Measurements from ENCODE around the gene C12orf75.
"Not testable (repeated sequence)": the region's sequence is repeated elsewhere in the genome, so short reads cannot be mapped to it uniquely, and the experiment has no call there.

Gene C12orf75

DNA sequence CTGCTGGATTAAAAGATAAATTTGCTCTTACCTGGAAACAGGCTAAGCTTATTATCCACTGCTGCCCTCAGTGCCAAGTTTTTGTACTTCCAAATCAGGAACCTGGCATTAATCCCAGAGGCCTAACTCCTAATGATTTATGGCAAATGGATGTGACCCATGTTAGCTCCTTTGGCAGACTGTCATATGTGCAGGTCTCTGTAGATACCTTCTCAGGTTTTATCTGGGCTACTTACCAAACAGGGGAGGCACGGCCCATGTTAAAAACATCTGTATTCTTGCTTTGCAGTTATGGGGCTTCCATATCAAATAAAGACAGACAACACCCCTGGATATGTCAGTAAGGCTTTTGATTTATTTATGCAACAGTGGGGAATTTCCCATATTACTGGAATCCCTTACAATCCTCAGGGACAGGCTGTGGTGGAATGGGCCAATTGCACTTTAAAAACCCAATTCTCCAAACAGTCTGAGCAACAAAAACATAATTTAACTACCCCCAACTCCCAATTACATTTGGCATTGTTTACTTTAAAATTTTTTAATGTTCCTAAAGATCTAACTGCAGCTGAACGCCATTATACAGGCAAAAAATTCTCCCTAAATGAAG lies 19.9 kb upstream of the C12orf75 start:
- H3K9ac ChIP-seq (ENCODE audit: low read depth, low read length); H3K27me3 ChIP-seq (ENCODE audit: control insufficient read depth, insufficient read depth, low read length); H3K27ac ChIP-seq (ENCODE audit: low read depth, low read length); H3K36me3 ChIP-seq (ENCODE audit: control insufficient read depth, insufficient read depth, low read length); H3K4me3 ChIP-seq (ENCODE audit: low read depth, low read length); H3K4me1 ChIP-seq (ENCODE audit: control insufficient read depth, insufficient read depth, low read length): not testable (repeated sequence)
- H3K9me3 ChIP-seq (ENCODE audit: control insufficient read depth, insufficient read depth, low read length): peaks cover 24% of the 10 kb centered on the region

DNA sequence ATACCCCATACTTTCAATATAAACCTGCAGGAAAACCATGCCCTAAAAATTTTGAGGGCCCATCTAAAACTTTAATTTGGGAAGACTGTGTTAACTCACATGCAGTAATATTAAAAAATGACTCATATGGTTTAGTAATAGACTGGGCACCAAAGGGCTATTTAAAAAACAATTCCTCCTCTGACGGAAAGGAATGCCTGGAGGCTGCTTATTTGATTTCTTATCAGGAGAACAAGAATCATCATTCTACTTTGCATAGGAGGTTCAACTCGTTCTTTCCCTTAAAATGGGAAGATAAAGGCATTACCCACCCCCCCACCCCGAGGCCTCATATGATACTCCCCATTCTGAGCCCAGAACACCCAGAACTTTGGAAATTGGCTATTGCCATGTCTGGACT lies 18.6 kb upstream of the C12orf75 start:
- not testable (repeated sequence) for H3K4me3 ChIP-seq (ENCODE audit: low read depth, low read length); H3K36me3 ChIP-seq (ENCODE audit: control insufficient read depth, insufficient read depth, low read length); H3K4me1 ChIP-seq (ENCODE audit: control insufficient read depth, insufficient read depth, low read length); H3K9ac ChIP-seq (ENCODE audit: low read depth, low read length); H3K27ac ChIP-seq (ENCODE audit: low read depth, low read length); H3K27me3 ChIP-seq (ENCODE audit: control insufficient read depth, insufficient read depth, low read length)
- H3K9me3 ChIP-seq (ENCODE audit: control insufficient read depth, insufficient read depth, low read length): peaks cover 24% of the 10 kb centered on the region

DNA sequence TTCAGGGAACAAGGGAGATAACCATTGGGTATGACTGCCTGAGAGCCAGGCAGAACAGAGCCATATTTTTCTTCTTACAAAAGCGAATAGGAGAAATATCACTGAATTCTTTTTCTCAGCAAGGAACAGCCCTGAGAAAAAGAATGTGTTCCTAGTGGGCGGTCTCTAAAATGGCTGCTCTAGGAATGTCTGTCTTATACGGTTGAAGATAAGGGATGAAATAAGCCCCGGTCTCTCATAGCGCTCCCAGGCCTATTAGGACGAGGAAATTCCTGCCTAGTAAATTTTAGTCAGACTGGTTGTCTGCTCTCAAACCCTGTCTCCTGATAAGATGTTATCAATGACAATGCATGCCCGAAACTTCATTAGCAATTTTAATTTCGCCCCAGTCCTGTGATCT lies 16.7 kb upstream of the C12orf75 start:
- not testable (repeated sequence) for H3K36me3 ChIP-seq (ENCODE audit: control insufficient read depth, insufficient read depth, low read length); H3K27me3 ChIP-seq (ENCODE audit: control insufficient read depth, insufficient read depth, low read length); H3K27ac ChIP-seq (ENCODE audit: low read depth, low read length); H3K9ac ChIP-seq (ENCODE audit: low read depth, low read length); H3K4me1 ChIP-seq (ENCODE audit: control insufficient read depth, insufficient read depth, low read length); H3K4me3 ChIP-seq (ENCODE audit: low read depth, low read length)
- peaks cover 21% of the 10 kb centered on the region for H3K9me3 ChIP-seq (ENCODE audit: control insufficient read depth, insufficient read depth, low read length)

DNA sequence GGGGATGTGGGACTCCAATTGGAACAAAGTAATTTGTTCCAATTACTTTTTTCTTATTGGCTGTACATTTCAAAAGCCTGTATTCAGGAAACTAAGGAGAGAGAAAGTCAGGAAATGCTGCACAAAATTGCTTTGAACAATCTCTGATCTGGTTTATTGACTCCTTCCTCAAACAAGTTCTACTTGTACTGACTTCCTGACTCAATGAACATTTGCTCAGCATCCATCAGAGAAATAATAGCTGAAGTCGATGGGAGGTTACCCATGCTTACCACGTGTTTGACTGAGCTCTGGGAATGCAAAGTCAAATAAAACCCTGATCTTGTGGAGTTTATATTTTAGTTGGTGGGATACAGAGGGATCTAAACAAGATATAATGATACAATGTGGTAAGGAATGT lies 15.4 kb upstream of the C12orf75 start:
- Histone ChIP-seq H3K27me3 (ENCODE audit: control insufficient read depth, insufficient read depth, low read length) (no peaks in the 10 kb centered on the region), H3K36me3 (ENCODE audit: control insufficient read depth, insufficient read depth, low read length) (no peaks in the 10 kb centered on the region), H3K9ac (ENCODE audit: low read depth, low read length) (no peak overlapping the region), H3K4me1 (ENCODE audit: control insufficient read depth, insufficient read depth, low read length) (no peaks in the 10 kb centered on the region), H3K9me3 (ENCODE audit: control insufficient read depth, insufficient read depth, low read length) (peaks cover 16% of the 10 kb centered on the region), H3K27ac (ENCODE audit: low read depth, low read length) (no peak overlapping the region), H3K4me3 (ENCODE audit: low read depth, low read length) (no peak overlapping the region)

DNA sequence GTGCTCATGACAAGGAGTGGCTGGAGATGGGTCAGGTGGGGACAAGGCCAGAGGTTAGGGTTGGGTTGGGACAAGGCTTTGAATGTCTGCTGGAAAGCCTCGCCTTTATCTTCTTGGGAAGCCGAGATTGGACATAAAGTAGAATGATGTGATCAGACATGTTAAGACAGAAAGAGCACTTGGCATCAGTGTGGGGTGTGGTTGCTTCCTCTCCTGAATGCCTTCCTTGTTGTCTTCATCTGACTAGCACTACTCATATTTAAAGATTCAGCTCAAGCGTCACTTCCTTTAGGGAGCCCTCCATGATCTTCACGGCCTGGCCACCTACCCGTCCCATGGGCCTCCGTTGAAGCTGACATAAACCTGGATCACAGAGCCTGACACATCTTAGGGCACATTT lies 14.8 kb upstream of the C12orf75 start:
- Histone ChIP-seq H3K9me3 (ENCODE audit: control insufficient read depth, insufficient read depth, low read length) (peaks cover 16% of the 10 kb centered on the region), H3K36me3 (ENCODE audit: control insufficient read depth, insufficient read depth, low read length) (no peaks in the 10 kb centered on the region), H3K27me3 (ENCODE audit: control insufficient read depth, insufficient read depth, low read length) (no peaks in the 10 kb centered on the region), H3K4me3 (ENCODE audit: low read depth, low read length) (no peak overlapping the region), H3K9ac (ENCODE audit: low read depth, low read length) (no peak overlapping the region), H3K4me1 (ENCODE audit: control insufficient read depth, insufficient read depth, low read length) (no peaks in the 10 kb centered on the region), H3K27ac (ENCODE audit: low read depth, low read length) (no peak overlapping the region)

DNA sequence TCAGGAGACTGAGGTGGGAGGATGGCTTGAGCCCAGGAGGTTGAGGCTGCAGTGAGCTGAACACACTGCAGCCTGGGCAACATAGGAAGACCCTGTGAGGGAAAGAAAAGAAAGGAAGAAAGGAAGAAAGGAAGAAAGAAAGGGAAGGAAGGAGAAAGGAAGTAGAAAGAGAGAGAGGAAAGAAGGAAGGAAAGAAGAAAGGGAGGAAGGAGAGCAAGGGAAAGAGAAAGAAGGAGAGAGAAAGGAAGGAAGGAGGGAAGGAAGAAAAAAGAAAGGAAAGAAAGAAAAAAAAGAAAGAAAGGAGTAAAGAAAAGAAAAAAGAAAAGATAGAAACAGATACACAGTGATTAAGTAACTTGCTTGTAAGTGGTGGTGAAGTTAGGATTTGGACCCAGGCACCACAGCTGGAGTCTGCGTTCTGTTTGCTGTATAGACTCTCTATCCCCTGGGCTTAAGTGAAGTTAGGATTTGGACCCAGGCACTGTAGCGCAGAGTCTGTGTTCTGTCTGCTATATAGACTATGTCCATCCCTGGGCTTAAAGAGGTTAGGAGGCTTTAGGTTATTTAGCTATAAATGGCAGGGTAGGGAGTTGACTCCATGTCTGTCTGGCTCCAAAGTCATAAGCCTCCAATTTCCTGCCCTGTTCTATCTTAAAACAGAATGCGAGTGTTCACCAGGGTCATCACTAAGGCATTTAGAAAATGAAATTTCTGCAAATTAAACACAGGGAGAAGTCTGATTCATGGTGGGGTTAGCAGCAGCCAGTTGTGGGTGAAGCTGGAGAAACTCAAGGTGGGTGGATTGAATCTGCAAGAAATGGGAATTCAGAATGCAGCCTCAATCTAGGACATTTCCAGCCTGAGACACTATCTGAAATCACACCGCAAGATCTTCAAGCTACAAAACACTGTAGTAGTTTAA lies 13.3 kb upstream of the C12orf75 start:
- Histone ChIP-seq H3K27ac (ENCODE audit: low read depth, low read length) (peak overlapping the region; percentile 68), H3K4me1 (ENCODE audit: control insufficient read depth, insufficient read depth, low read length) (no peaks in the 10 kb centered on the region), H3K4me3 (ENCODE audit: low read depth, low read length) (no peak overlapping the region), H3K9me3 (ENCODE audit: control insufficient read depth, insufficient read depth, low read length) (peaks cover 16% of the 10 kb centered on the region), H3K27me3 (ENCODE audit: control insufficient read depth, insufficient read depth, low read length) (no peaks in the 10 kb centered on the region), H3K36me3 (ENCODE audit: control insufficient read depth, insufficient read depth, low read length) (no peaks in the 10 kb centered on the region), H3K9ac (ENCODE audit: low read depth, low read length) (no peak overlapping the region)

DNA sequence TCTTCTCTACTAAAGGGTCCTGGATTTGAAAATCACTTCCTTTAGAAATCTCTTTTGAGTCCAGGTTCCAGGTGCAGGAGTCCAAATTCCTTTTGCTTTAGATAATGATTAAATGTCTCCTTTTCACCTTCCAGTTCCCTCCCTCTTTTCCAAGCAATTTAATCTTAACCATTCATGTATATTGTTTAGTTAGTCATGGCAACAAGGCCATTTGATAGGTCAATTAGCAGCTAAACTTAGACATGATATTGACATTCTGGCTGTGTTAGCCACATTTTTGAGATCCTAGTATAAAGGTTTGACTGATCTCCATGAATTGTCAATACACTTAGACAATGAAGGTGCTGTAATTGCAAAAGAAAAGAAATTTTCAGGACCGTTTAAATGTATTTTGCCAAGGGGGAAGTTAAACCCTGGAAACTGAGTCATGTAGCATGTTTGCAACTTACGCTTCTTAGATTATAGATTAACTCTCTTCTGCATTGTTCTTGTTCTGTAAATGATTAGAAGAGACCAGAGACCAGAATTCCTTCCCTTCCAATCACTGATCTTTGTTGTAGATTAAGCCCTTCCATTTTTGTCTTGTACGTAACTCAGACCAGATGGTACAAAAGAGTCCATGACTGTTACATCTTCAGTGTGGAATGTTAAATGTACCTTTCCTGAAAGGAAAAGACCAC lies 12.4 kb upstream of the C12orf75 start:
- Histone ChIP-seq H3K9ac (ENCODE audit: low read depth, low read length) (no peak overlapping the region), H3K4me3 (ENCODE audit: low read depth, low read length) (no peak overlapping the region), H3K27me3 (ENCODE audit: control insufficient read depth, insufficient read depth, low read length) (no peaks in the 10 kb centered on the region), H3K36me3 (ENCODE audit: control insufficient read depth, insufficient read depth, low read length) (no peaks in the 10 kb centered on the region), H3K9me3 (ENCODE audit: control insufficient read depth, insufficient read depth, low read length) (peaks cover 16% of the 10 kb centered on the region), H3K27ac (ENCODE audit: low read depth, low read length) (peak overlapping the region; percentile 70), H3K4me1 (ENCODE audit: control insufficient read depth, insufficient read depth, low read length) (no peaks in the 10 kb centered on the region)

DNA sequence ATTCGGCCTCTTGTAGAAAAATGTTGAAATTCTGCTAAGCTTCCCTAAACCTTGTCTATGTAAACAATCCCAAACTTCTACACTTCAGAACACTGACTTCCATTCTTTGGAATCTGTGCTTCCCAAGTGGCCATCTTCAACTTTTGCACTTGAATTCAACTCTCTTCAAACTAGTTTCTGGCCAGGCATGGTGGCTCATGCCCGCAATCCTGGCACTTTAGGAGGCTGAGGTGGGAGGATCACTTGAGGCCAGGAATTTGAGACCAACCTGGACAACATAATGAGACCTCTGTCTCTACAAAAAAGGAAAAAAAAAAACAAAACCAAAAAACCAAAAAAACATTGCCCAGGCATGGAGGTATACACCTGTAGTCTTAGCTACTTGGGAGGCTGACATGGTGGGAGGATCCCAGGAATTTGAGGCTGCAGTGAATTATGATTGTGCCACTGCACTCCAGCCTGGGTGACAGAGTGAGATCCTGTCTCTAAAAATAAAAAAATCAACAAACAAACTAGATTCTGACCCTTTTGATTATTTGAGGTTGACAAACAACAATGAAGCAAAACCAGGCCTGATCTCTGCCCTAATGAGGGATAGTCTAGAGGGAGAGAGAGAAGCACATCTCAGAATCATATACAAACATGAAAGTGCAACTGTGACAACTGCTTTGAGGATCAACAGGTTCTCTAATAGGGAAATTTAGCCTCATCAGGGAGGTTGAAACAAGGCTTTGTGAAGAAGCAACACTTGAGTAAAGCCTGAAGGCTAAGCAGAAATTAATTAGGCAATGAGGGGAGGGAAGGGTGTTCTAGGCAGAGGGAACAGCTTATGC lies 11.6 kb upstream of the C12orf75 start:
- Histone ChIP-seq H3K4me3 (ENCODE audit: low read depth, low read length) (no peak overlapping the region), H3K9me3 (ENCODE audit: control insufficient read depth, insufficient read depth, low read length) (peaks cover 14% of the 10 kb centered on the region), H3K36me3 (ENCODE audit: control insufficient read depth, insufficient read depth, low read length) (no peaks in the 10 kb centered on the region), H3K4me1 (ENCODE audit: control insufficient read depth, insufficient read depth, low read length) (no peaks in the 10 kb centered on the region), H3K9ac (ENCODE audit: low read depth, low read length) (no peak overlapping the region), H3K27me3 (ENCODE audit: control insufficient read depth, insufficient read depth, low read length) (no peaks in the 10 kb centered on the region), H3K27ac (ENCODE audit: low read depth, low read length) (peak overlapping the region; percentile 68)

DNA sequence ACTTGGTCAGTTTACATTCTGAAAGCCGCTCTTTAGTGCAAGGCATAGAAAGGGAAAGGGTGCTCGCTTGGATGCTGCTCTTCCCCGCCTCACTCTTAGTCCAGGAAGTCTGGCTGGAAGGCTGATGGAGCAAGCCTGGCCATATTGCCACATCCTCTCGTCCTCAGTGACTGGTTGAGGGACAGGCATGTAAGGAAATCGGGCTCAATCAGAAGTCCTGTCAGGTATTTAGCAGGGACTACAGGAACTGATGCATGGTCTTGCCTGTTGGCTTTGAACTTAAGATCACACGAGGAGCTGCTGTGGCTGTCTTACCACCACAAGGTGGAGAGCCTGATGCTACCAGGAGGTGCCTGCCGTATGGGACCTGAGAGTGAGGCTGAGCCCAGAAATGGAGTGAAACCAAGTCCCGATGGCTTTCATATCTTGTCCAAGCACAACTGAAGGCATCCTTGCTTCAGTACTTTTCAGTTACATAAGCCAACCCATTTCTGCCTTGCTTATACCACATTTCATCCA lies 10.7 kb upstream of the C12orf75 start:
- Histone ChIP-seq H3K4me1 (ENCODE audit: control insufficient read depth, insufficient read depth, low read length) (no peaks in the 10 kb centered on the region), H3K27ac (ENCODE audit: low read depth, low read length) (no peak overlapping the region), H3K36me3 (ENCODE audit: control insufficient read depth, insufficient read depth, low read length) (no peaks in the 10 kb centered on the region), H3K27me3 (ENCODE audit: control insufficient read depth, insufficient read depth, low read length) (no peaks in the 10 kb centered on the region), H3K4me3 (ENCODE audit: low read depth, low read length) (no peak overlapping the region), H3K9ac (ENCODE audit: low read depth, low read length) (no peak overlapping the region), H3K9me3 (ENCODE audit: control insufficient read depth, insufficient read depth, low read length) (peaks cover 6% of the 10 kb centered on the region)

DNA sequence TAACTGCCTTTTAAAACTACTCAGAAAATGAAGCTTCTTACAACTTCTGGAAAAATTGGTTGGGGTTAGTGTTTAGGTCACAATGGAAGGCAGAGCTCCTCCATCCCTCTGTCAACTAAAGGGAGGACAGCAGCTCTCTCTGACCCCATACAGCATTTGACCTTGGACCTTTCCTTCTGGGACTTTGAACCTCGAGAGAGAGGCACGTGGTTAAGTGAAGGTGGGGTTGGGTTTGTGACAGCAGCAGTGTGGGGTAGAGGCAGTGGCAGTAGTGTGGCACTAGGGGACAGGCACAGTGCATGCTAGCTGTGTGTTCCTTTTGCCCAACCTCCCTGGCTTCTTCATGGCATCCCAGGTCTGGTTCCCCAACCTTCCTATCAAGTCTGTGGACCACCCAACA lies 9.4 kb upstream of the C12orf75 start:
- no peaks in the 10 kb centered on the region for H3K36me3 ChIP-seq (ENCODE audit: control insufficient read depth, insufficient read depth, low read length)
- H3K27ac ChIP-seq (ENCODE audit: low read depth, low read length): no peak overlapping the region
- H3K4me1 ChIP-seq (ENCODE audit: control insufficient read depth, insufficient read depth, low read length): no peaks in the 10 kb centered on the region
- no peaks in the 10 kb centered on the region for H3K9me3 ChIP-seq (ENCODE audit: control insufficient read depth, insufficient read depth, low read length)
- no peaks in the 10 kb centered on the region for H3K27me3 ChIP-seq (ENCODE audit: control insufficient read depth, insufficient read depth, low read length)
- no peak overlapping the region for H3K4me3 ChIP-seq (ENCODE audit: low read depth, low read length)
- H3K9ac ChIP-seq (ENCODE audit: low read depth, low read length): no peak overlapping the region
